Transverse colon (tissue), 4 donors: ENCODE measurements around the gene IL36G. TPM values are rescaled to one million over a fixed set of nuclear protein-coding genes. Genes with fewer than 3 reads are reported as not detected.

ENCODE experiments used
- DNase-seq: peaks from one replicate; pipeline ENCODE4 v3.0.0-alpha.2; 2019
- H3K27ac ChIP-seq, 4 donors: fragments of 200-600 bp; sonication (generic); 2 replicates each; pipeline ENCODE4 v1.5.1; 2016 to 2018; ENCODE audit warnings: inconsistent platforms in 4 of 4
- H3K27me3 ChIP-seq: fragments of 200-600 bp; sonication (generic); 2 replicates; pipeline ENCODE4 v1.5.1; 2017; ENCODE audit warnings: inconsistent platforms
- H3K36me3 ChIP-seq, 4 donors: fragments of 200-600 bp; sonication (generic); 2 replicates each; pipeline ENCODE4 v1.5.1; 2017 to 2019; ENCODE audit warnings: inconsistent platforms in 4 of 4
- H3K4me1 ChIP-seq, 4 donors: fragments of 200-600 bp; sonication (generic); 2 replicates each; pipeline ENCODE4 v1.5.1; 2017 to 2020; ENCODE audit warnings: inconsistent platforms in 4 of 4
- H3K4me3 ChIP-seq, 4 donors: fragments of 200-600 bp; sonication (generic); 1 replicate in 1 of 4; 2 replicates in 3 of 4; pipeline versions ENCODE4 v1.5.1 to v1.6.1; 2017 to 2019; ENCODE audit warnings: inconsistent platforms in 4 of 4
- H3K9me3 ChIP-seq, 2 donors: fragments of 200-600 bp; sonication (generic); 2 replicates each; pipeline ENCODE4 v1.5.1; 2017 to 2019; ENCODE audit warnings: inconsistent platforms in 2 of 2
- CTCF ChIP-seq, 5 experiments: fragments of 200-600 bp in 3 of 5; fragments of 450-650 bp in 2 of 5; sonication (generic) in 3 of 5; IDR thresholded peaks; 1 replicate in 2 of 5; 2 replicates in 3 of 5; pipeline ENCODE4 v1.5.1; 2016 to 2017; ENCODE audit warnings: antibody characterized with exemption in 5 of 5, inconsistent platforms in 3 of 5, mild to moderate bottlenecking in 2 of 5, moderate library complexity in 1 of 5
- EP300 ChIP-seq: sonication (generic); formaldehyde crosslinking; IDR thresholded peaks from one replicate; pipeline ENCODE4 v1.6.1; 2017; ENCODE audit warnings: antibody characterized with exemption, low read depth
- POLR2A ChIP-seq: fragments of 450-650 bp; IDR thresholded peaks from one replicate; pipeline ENCODE4 v1.6.1; 2016; ENCODE audit warnings: antibody characterized with exemption, mild to moderate bottlenecking, moderate library complexity
- POLR2AphosphoS5 ChIP-seq, 3 donors: sonication (generic); formaldehyde crosslinking; IDR thresholded peaks; one replicate each; pipeline ENCODE4 v1.6.1; 2016; ENCODE audit warnings: antibody characterized with exemption in 3 of 3
- WGBS, 2 donors: methylation state at CpG; one replicate each; pipeline ENCODE4 v1.1.5; 2018; ENCODE audit warnings: low coverage in 1 of 2; 5-methylcytosine and 5-hydroxymethylcytosine counted together
- in situ Hi-C, 4 donors: fragments of 200-750 bp; cut with MboI; loops; one replicate each; pipeline versions ENCODE4 v1.15.0 to v1.15.1; 2017; ENCODE audit warnings: low sequenced_read_pairs in 3 of 4, low pct_ligation_motif_present in 1 of 4, low pct_unique_long_range_greater_than_20kb in 1 of 4
- intact Hi-C: fragments of 100-400 bp; cut with DNase I; formaldehyde crosslinking; loops from one replicate; pipeline ENCODE4 v1.15.1; 2023; ENCODE audit warnings: low total_unique reads
- total RNA-seq, 4 donors: library from RNA; depleted of rRNA; stranded (reverse); fragments of >200 nt; gene quantifications; one replicate each; pipeline ENCODE4 v1.1.0, GENCODE V29; 2016

The IL36G gene
- total RNA-seq, 4 donors from 2014 or later: 2.8 TPM; not detected in 3

GRCh38 chr2:112973156-112973555 lies 4.7 kb upstream of the IL36G start:
- no peak for DNase-seq
- intact Hi-C loops (no loop called here), in situ Hi-C loops (loop anchor here in 2 of 4 donors (25.0 kb wide), 2 partner anchors 236 to 361 kb away; no protein-coding TSS in a partner anchor)
- TF ChIP-seq POLR2AphosphoS5 (IDR thresholded peaks at IDR 0.05): no peak
- TF ChIP-seq EP300: no peak
- no peak for TF ChIP-seq CTCF (IDR thresholded peaks at IDR 0.05)
- TF ChIP-seq POLR2A: no peak
- Histone ChIP-seq H3K9me3 (no peaks in the 10 kb centered on the region), H3K36me3 (no peaks in the 10 kb centered on the region), H3K4me1 (no peaks in the 10 kb centered on the region), H3K27ac (no peak overlapping the region), H3K4me3 (no peak overlapping the region), H3K27me3 (peaks cover 7% of the 10 kb centered on the region)
- 25 to 42% methylated on average over 2 of the region's 2 CpGs for WGBS, 2 donors

- intact Hi-C loops: no loop called here
- in situ Hi-C loops: no loop called here
- Histone ChIP-seq H3K27ac (no peak overlapping the region), H3K36me3 (no peaks in the 10 kb centered on the region), H3K9me3 (no peaks in the 10 kb centered on the region), H3K4me1 (no peaks in the 10 kb centered on the region), H3K27me3 (peaks cover 7% of the 10 kb centered on the region), H3K4me3 (no peak overlapping the region)
- no peak for DNase-seq
- TF ChIP-seq EP300 (no peak), POLR2AphosphoS5 (IDR thresholded peaks at IDR 0.05) (no peak), CTCF (IDR thresholded peaks at IDR 0.05) (no peak), POLR2A (no peak)
- 94% methylated on average over 1 of the region's 1 CpG; no CpG with 5 or more reads in 1 of the 2 donors for WGBS, 2 donors
These were observed 1.9 kb downstream of the IL36G start for GRCh38 chr2:112979731-112980130.

GRCh38 chr2:112980537-112980936 lies 2.7 kb downstream of the IL36G start:
- no peaks in the 10 kb centered on the region for H3K4me1 ChIP-seq
- in situ Hi-C loops (no loop called here), intact Hi-C loops (no loop called here)
- WGBS, 2 donors: 28% methylated on average over 1 of the region's 1 CpG; no CpG with 5 or more reads in 1 of the 2 donors
- TF ChIP-seq POLR2AphosphoS5 (IDR thresholded peaks at IDR 0.05) (no peak), CTCF (IDR thresholded peaks at IDR 0.05) (no peak)
- H3K27me3 ChIP-seq: peaks cover 7% of the 10 kb centered on the region
- H3K27ac ChIP-seq: no peak overlapping the region
- H3K9me3 ChIP-seq: no peaks in the 10 kb centered on the region
- H3K4me3 ChIP-seq: no peak overlapping the region
- no peak for DNase-seq
- H3K36me3 ChIP-seq: no peaks in the 10 kb centered on the region

GRCh38 chr2:112985090-112985489 lies 7.3 kb downstream of the IL36G start:
- 83 to 87% methylated on average over 5 of the region's 5 CpGs for WGBS, 2 donors
- Histone ChIP-seq H3K27ac (no peak overlapping the region), H3K27me3 (no peaks in the 10 kb centered on the region), H3K4me3 (no peak overlapping the region), H3K9me3 (peaks cover 4 to 5% of the 10 kb centered on the region in 2 donors), H3K36me3 (no peaks in the 10 kb centered on the region), H3K4me1 (no peaks in the 10 kb centered on the region)
- intact Hi-C loops: no loop called here
- TF ChIP-seq CTCF (IDR thresholded peaks at IDR 0.05) (no peak), EP300 (no peak), POLR2AphosphoS5 (IDR thresholded peaks at IDR 0.05) (no peak), POLR2A (no peak)
- in situ Hi-C loops: no loop called here
- no peak for DNase-seq
